Ramos (cell line): ENCODE data around the gene C11orf42.

Experiments
- in situ Hi-C: fragments of 300-500 bp; cut with MboI; formaldehyde crosslinking; loops from one replicate; pipeline ENCODE4 v1.14.3; 2022; ENCODE audit warnings: low sequenced_read_pairs; ENCODE audit not compliant: unreplicated experiment

C11orf42 gene

DNA sequence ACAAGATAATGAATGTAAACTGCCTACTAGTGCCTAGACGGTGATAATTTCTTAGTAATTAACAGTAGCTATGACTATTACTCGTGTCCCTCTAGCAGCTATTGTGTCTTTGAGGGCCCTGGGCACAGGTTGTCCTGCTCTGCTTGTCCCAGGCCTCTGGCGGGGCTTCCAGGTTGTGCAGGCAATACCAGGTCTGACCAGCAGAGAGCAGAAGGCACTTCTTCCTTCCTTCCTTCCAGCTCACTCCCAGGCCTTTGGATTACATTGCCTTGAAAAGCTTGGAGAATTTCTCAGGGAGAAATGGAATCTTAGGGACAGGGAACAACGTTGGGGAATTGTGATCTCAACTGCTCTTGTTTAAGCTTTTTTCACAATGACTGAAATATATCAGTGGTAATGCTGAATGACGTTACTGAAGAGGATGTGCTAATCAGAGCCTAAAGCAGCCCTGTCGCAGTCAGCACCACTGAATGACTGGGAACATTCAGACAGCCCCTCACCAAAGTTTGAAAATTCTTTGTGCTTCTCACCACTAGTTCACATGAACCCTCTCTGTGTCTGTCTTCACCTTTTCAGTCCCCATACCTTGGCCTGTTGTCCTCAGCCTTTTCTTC, 45.9 kb downstream of the C11orf42 start:
- in situ Hi-C loops: no loop called here

DNA sequence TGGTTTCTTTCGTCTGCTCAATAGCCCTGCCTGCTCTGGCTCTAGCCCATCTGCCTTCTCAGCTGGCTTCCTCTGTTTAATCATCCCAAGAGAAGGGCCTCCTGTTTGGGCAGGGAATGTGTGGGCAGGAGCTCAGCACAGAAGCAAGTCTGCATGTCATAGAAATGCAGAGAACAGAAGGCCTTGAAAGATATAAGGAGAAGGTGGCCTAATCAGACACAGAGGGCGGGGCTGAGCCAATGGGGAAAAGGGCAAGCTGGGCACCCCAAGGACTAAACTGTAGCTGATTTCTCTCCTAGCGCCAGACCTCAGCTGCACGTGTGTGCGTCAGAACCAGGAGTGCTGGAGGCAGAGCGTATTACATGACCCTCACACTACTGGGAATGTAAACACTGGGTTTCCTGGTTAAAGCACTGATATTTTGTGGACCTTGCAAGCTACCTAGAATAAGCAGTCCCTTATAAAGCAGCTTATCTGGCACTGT, 46.7 kb downstream of the C11orf42 start:
- in situ Hi-C loops: no loop called here

DNA sequence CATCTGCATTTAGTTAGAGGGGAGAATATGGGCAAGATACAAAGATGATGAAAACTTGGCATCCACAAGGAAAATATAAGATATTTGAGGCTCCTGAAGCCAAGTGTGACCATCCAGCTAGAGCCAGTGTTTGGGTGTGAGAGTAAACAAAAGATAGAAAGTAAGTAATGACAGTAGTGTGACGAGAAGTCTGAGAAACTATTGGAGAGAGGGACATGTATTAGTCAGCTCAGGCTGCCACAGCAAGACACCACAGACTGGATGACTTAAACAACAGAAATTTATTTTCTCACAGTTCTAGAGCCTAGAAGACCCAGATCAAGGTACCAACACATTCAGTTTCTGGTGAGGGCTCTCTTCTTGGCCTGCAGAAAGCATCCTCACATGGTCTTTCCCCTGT, 47.8 kb downstream of the C11orf42 start:
- in situ Hi-C loops: no loop called here

DNA sequence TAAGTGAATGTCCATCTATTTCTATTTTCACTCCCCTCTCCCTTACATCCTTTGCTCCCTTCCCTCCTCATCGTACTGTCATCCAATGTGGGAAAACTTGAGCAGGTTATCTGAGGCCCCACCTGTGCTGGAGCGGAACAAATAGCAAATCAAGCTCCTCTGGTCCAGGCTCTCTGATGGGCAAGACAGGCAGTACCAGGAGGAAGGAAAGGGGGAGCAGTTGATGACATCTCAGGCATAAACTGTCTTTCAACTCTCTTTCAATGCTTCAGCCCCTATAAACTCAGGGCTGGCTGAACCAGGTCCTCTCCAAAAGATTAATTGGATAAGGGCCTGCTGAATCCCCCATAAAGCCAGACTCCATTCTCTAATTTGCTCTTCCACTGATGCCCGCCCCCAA, 52.8 kb downstream of the C11orf42 start:
- in situ Hi-C loops: no loop called here

DNA sequence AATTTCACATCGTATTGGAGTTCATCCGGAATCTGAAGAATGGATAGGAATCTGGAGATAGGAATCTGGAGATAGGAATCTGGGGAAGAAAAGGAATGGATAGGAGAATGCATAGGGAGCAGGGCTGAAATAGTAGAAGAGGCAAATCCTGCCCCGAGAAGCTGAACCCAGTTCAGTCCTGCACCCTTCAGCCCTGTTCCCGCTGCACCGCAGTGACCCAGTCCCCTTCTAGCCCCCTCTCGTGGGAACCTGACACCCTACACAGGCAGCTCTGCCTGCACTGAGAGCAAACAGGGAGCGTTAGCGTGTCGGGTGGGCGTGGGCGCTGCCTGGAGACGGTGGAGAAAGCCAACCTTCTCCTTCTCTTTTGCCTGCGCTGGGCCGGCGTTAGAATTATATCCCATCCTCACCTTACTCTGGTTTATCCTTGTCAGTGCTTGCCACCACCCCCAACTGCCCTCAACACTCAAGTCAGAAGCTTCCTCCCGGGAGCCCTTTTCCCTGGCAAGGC, 53.3 kb downstream of the C11orf42 start:
- in situ Hi-C loops: no loop called here

DNA sequence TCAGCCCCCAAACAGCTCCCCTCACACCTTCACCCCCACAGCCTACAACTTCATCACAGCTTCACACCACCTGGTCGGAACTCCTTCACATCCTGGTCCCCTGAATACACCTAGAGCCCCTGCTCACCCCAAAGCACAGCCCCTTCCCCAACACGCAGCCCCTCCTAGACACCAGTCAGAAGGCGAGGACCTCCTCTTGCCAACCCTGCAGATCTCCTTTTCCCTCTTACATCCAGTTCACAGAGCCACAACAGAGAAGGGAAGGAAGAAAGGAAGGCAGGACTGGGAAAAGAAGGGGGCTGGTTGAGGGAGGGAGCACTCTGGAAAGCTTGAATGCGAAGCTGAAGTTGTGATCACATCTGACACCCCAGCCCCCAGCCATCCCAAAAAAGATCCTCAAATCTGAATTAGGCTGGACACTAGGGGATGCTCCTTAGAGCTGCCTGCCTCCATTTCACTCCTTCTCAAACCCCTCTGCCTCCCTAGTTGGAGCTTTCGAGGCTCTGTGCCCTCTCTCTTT, 54.9 kb downstream of the C11orf42 start:
- in situ Hi-C loops: no loop called here
